Activated gamma-delta T cell (primary cell): ENCODE data around the gene RUFY3.
"Not testable (repeated sequence)": the region's sequence is repeated elsewhere in the genome, so short reads cannot be mapped to it uniquely, and the experiment has no call there.

ENCODE experiments used
- DNase-seq: peaks from one replicate; lab custom pipeline; 2025; lab: John Stamatoyannopoulos, UW
- total RNA-seq, 2 donors: gene quantifications; one replicate each; lab custom pipeline; 2026; lab: John Stamatoyannopoulos, UW

The RUFY3 gene
- 94.9 to 128 reads per million in 2 donors for total RNA-seq

- DNase-seq: no peak
Measured at GRCh38 chr4:70721747-70722146, at the start of gene RUFY3. TSS of gene RUFY3 (plus strand) at chr4:70721964. CDS start at chr4:70722574, 610 bp downstream.

GRCh38 chr4:70674191-70674590 lies 47.6 kb upstream of the RUFY3 start:
- DNase-seq: no peak

GRCh38 chr4:70674731-70675130 lies 47.0 kb upstream of the RUFY3 start:
- DNase-seq: no peak

GRCh38 chr4:70676554-70677090 lies 45.1 kb upstream of the RUFY3 start:
- DNase-seq: no peak

GRCh38 chr4:70678383-70678999 lies 43.3 kb upstream of the RUFY3 start:
- no peak for DNase-seq

- no peak for DNase-seq
Measured at GRCh38 chr4:70680934-70681333, 40.8 kb upstream of the RUFY3 start.

GRCh38 chr4:70681704-70682103 lies 40.1 kb upstream of the RUFY3 start:
- no peak for DNase-seq

GRCh38 chr4:70682142-70682541 lies 39.6 kb upstream of the RUFY3 start:
- DNase-seq: not testable (repeated sequence)

- DNase-seq: no peak
Measured at GRCh38 chr4:70687392-70687791, 34.4 kb upstream of the RUFY3 start.

- peak; percentile 60 for DNase-seq
Measured at GRCh38 chr4:70687821-70688794, 33.7 kb upstream of the RUFY3 start, which contains the start of gene UTP3. TSS of gene UTP3 (plus strand) at chr4:70688532. CDS start at chr4:70688678, 146 bp downstream.

GRCh38 chr4:70688795-70689231 lies 33.0 kb upstream of the RUFY3 start:
- DNase-seq: no peak

- no peak for DNase-seq
Measured at GRCh38 chr4:70691661-70692060, 30.1 kb upstream of the RUFY3 start.

- DNase-seq: not testable (repeated sequence)
Measured at GRCh38 chr4:70694633-70695032, 27.1 kb upstream of the RUFY3 start.

- DNase-seq: not testable (repeated sequence)
Measured at GRCh38 chr4:70698435-70698834, 23.3 kb upstream of the RUFY3 start.

- DNase-seq: no peak
Measured at GRCh38 chr4:70700712-70701111, 21.1 kb upstream of the RUFY3 start.

- DNase-seq: no peak
Measured at GRCh38 chr4:70701271-70701670, 20.5 kb upstream of the RUFY3 start.

- not testable (repeated sequence) for DNase-seq
Measured at GRCh38 chr4:70702592-70702991, 19.2 kb upstream of the RUFY3 start.

GRCh38 chr4:70703619-70704214 lies 18.0 kb upstream of the RUFY3 start:
- DNase-seq: no peak

GRCh38 chr4:70704215-70704930 lies 17.4 kb upstream of the RUFY3 start:
- peak; percentile 52 for DNase-seq

GRCh38 chr4:70704931-70705182 lies 16.9 kb upstream of the RUFY3 start:
- no peak for DNase-seq

- DNase-seq: peak; percentile 63
Measured at GRCh38 chr4:70705183-70706043, 16.4 kb upstream of the RUFY3 start.
